ENCODE measurements around the gene BTF3L4.

The BTF3L4 gene

GRCh38 chr1:52055866-52056162 is 281 bp upstream of the BTF3L4 start:
- no peak for DNase-seq (ENCODE audit: low read depth)
- TF ChIP-seq CTCF (IDR thresholded peaks at IDR 0.05; ENCODE audit: low read length, missing control alignments), result no peak
- H3K4me3 ChIP-seq (replicated peaks; ENCODE audit: low read depth, low read length), result peak overlapping the region; percentile 69

GRCh38 chr1:52056937-52057231 is 789 bp downstream of the BTF3L4 start:
- TF ChIP-seq CTCF (IDR thresholded peaks at IDR 0.05; ENCODE audit: low read length, missing control alignments), result no peak
- H3K4me3 ChIP-seq (replicated peaks; ENCODE audit: low read depth, low read length), result peak overlapping the region; percentile 69
- peak; percentile 73 for DNase-seq (ENCODE audit: low read depth)

- DNase-seq (ENCODE audit: low read depth), result no peak
- TF ChIP-seq CTCF (IDR thresholded peaks at IDR 0.05; ENCODE audit: low read length, missing control alignments), result no peak
- peak overlapping the region; percentile 69 for H3K4me3 ChIP-seq (replicated peaks; ENCODE audit: low read depth, low read length)
These were observed 1.2 kb downstream of the BTF3L4 start for GRCh38 chr1:52057255-52057654.

- no peak for DNase-seq (ENCODE audit: low read depth)
- TF ChIP-seq CTCF (IDR thresholded peaks at IDR 0.05; ENCODE audit: low read length, missing control alignments), result no peak
- H3K4me3 ChIP-seq (replicated peaks; ENCODE audit: low read depth, low read length), result peak overlapping the region; percentile 69
These were observed 1.9 kb downstream of the BTF3L4 start for GRCh38 chr1:52057876-52058415.

GRCh38 chr1:52059321-52059720 is 3.2 kb downstream of the BTF3L4 start:
- H3K4me3 ChIP-seq (replicated peaks; ENCODE audit: low read depth, low read length), result no peak overlapping the region
- peak; percentile 69 for DNase-seq (ENCODE audit: low read depth)
- TF ChIP-seq CTCF (IDR thresholded peaks at IDR 0.05; ENCODE audit: low read length, missing control alignments), result no peak

- DNase-seq (ENCODE audit: low read depth), result no peak
- TF ChIP-seq CTCF (IDR thresholded peaks at IDR 0.05; ENCODE audit: low read length, missing control alignments), result no peak
- no peak overlapping the region for H3K4me3 ChIP-seq (replicated peaks; ENCODE audit: low read depth, low read length)
These were observed 3.8 kb downstream of the BTF3L4 start for GRCh38 chr1:52059888-52060287.

- H3K4me3 ChIP-seq (replicated peaks; ENCODE audit: low read depth, low read length), result no peak overlapping the region
- TF ChIP-seq CTCF (IDR thresholded peaks at IDR 0.05; ENCODE audit: low read length, missing control alignments), result no peak
- DNase-seq (ENCODE audit: low read depth), result no peak
These were observed 4.7 kb downstream of the BTF3L4 start for GRCh38 chr1:52060822-52061221.
